Measurements from ENCODE around the gene SLC22A23. TPM values are rescaled to one million over a fixed set of nuclear protein-coding genes. Genes with fewer than 3 reads are reported as not detected.

SLC22A23 gene
- total RNA-seq, 4 donors from 2014 or later, result 16.6 to 21.8 (median 17.6) TPM

DNA sequence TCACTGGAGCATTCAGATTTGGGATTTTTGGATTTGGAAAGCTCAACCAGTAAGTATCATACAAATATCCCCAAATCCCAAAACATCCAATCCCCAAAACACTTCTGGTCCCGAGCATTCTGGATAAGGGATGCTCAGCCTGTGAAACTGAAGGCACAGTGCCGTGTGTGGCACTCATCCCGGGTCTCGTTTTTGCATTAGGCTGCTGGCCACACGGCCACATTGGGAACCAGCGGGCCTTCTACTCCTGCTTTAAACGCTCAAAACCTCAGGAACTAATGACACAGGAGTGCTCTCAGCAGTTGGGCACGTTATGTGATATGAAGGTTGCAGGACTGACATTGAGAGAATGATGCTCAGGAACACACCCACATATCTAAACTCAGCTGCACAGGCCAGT, 162.5 kb downstream of the SLC22A23 start:
- intact Hi-C loops (cut with DNase I), result no loop called here
- Histone ChIP-seq H3K9me3 (no peaks in the 10 kb centered on the region), H3K4me1 (no peaks in the 10 kb centered on the region), H3K27me3 (no peaks in the 10 kb centered on the region), H3K27ac (no peak overlapping the region), H3K4me3 (replicated peaks in 1 of 3) (no peak overlapping the region), H3K36me3 (no peaks in the 10 kb centered on the region)
- TF ChIP-seq POLR2A (IDR thresholded peaks at IDR 0.05), result no peak
- TF ChIP-seq, protein P1, sequence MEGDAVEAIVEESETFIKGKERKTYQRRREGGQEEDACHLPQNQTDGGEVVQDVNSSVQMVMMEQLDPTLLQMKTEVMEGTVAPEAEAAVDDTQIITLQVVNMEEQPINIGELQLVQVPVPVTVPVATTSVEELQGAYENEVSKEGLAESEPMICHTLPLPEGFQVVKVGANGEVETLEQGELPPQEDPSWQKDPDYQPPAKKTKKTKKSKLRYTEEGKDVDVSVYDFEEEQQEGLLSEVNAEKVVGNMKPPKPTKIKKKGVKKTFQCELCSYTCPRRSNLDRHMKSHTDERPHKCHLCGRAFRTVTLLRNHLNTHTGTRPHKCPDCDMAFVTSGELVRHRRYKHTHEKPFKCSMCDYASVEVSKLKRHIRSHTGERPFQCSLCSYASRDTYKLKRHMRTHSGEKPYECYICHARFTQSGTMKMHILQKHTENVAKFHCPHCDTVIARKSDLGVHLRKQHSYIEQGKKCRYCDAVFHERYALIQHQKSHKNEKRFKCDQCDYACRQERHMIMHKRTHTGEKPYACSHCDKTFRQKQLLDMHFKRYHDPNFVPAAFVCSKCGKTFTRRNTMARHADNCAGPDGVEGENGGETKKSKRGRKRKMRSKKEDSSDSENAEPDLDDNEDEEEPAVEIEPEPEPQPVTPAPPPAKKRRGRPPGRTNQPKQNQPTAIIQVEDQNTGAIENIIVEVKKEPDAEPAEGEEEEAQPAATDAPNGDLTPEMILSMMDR (IDR thresholded peaks at IDR 0.05), result no peak
- WGBS, 2 donors, result 88 to 91% methylated on average over 8 of the region's 8 CpGs
- DNase-seq, result no peak

DNA sequence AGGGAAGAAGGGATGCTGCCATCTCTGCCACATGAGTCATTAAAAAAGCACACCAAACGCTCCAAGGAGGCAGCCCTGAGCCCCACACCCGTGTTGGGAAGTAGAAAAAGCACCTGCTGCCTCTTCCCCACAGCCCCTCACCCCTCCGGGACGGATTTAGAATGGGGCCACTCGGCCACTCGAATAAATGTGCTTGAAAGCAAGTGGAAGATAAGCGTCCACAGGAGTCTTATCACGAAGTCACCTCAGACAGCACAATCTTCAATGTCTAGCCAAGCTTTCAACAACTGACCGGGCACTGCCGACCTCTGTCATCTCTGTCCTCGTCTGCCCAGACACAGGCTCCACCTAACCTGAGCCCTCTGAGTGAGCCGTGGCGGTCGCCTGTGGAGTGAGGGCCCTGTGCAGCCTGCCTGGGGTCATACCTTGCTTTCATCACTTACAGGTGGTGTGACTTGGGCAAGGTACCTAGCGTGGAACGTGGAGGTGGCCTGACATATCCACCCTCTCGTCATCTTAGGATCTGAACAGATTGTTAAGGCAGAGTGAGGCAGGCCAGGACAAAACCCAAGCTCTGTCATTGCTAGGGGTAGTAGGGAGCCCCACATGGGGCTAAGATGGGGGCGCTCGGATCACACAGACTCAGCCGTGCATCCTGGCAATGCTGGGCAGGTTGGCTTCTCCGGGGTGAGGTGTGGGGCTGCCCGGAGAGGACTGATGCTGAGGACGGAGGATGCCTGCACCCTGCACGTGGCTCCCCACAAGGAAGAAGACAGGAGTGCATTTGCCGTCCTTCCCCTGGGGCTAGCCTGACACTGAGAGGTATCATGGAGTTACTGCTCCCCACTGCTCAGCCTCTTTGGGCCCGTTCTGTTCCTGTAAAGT, 163.3 kb downstream of the SLC22A23 start:
- WGBS, 2 donors, result 72 to 78% methylated on average over 26 of the region's 26 CpGs

GRCh38 chr6:3292431-3293197, 164.2 kb downstream of the SLC22A23 start:
- Histone ChIP-seq H3K36me3 (no peaks in the 10 kb centered on the region), H3K4me3 (replicated peaks in 1 of 3) (no peak overlapping the region), H3K27ac (no peak overlapping the region), H3K9me3 (no peaks in the 10 kb centered on the region), H3K4me1 (no peaks in the 10 kb centered on the region), H3K27me3 (no peaks in the 10 kb centered on the region)
- no peak for TF ChIP-seq POLR2A (IDR thresholded peaks at IDR 0.05)
- TF ChIP-seq, protein P1 (IDR thresholded peaks at IDR 0.05), result no peak
- intact Hi-C loops (cut with DNase I), result no loop called here
- WGBS, 2 donors, result 94 to 96% methylated on average over 16 to 30 of the region's 32 CpGs
- DNase-seq, result no peak

More for the DNA sequence above, 163.3 kb downstream of the SLC22A23 start:
- Histone ChIP-seq H3K27me3 (no peaks in the 10 kb centered on the region), H3K27ac (no peak overlapping the region), H3K4me1 (no peaks in the 10 kb centered on the region), H3K36me3 (no peaks in the 10 kb centered on the region), H3K9me3 (no peaks in the 10 kb centered on the region), H3K4me3 (replicated peaks in 1 of 3) (no peak overlapping the region)
- no peak for DNase-seq
- intact Hi-C loops (cut with DNase I), result no loop called here
- no peak for TF ChIP-seq POLR2A (IDR thresholded peaks at IDR 0.05)
- TF ChIP-seq, protein P1 (IDR thresholded peaks at IDR 0.05), result no peak

DNA sequence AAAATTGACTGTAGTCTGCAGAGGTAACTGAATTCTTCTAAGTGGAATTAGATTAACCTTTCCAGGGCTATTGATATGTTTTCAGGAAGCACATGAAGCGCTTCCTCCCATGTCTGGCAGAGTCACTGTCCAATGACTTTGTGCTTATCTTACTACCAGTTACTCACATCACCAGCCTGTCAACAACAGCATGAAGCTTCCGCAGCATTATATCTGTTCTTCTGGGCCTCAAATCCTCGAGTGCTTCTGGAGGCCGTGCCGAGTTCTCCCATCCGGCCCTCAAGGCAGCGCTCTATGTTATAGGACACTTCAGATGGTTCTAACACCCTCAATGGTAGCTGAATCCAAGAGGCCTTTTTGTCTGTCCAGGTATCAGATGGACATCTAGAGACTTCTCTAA, 164.9 kb downstream of the SLC22A23 start:
- Histone ChIP-seq H3K4me3 (replicated peaks in 1 of 3) (no peak overlapping the region), H3K36me3 (no peaks in the 10 kb centered on the region), H3K4me1 (no peaks in the 10 kb centered on the region), H3K9me3 (no peaks in the 10 kb centered on the region), H3K27ac (no peak overlapping the region), H3K27me3 (no peaks in the 10 kb centered on the region)
- intact Hi-C loops (cut with DNase I), result no loop called here
- DNase-seq, result no peak
- TF ChIP-seq, protein P1 (IDR thresholded peaks at IDR 0.05), result no peak
- TF ChIP-seq POLR2A (IDR thresholded peaks at IDR 0.05), result no peak
- 93 to 94% methylated on average over 7 of the region's 7 CpGs for WGBS, 2 donors

DNA sequence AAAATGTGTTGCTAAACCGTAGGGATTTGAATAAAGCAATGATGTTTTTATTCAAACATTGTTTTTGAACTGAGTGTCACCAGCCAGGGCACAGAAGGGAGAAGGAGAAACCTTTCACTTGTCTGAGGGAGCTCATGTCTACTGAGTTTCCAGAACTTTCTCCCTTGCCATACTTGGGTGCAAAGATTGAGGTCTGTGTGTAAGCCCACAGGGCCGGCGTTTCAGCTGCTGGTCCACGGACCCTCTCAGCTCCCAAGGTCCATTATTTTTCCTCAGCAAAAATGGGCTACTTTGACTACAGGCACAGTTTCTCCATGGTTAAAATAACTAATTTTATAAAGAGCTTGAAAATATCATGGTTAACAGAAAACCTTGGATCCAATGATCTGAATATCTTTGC, 165.5 kb downstream of the SLC22A23 start:
- no peaks in the 10 kb centered on the region for H3K36me3 ChIP-seq
- no peak for DNase-seq
- no peaks in the 10 kb centered on the region for H3K9me3 ChIP-seq
- no peak overlapping the region for H3K27ac ChIP-seq
- H3K4me3 ChIP-seq (replicated peaks in 1 of 3), result no peak overlapping the region
- H3K27me3 ChIP-seq, result no peaks in the 10 kb centered on the region
- intact Hi-C loops (cut with DNase I), result no loop called here
- TF ChIP-seq, protein P1 (IDR thresholded peaks at IDR 0.05), result no peak
- no peak for TF ChIP-seq POLR2A (IDR thresholded peaks at IDR 0.05)
- no peaks in the 10 kb centered on the region for H3K4me1 ChIP-seq
- 92% methylated on average over 4 of the region's 4 CpGs for WGBS, 2 donors
